Tongue (tissue), 3 donors: ENCODE results near the gene THAP9. TPM values are rescaled to one million over a fixed set of nuclear protein-coding genes. Genes with fewer than 3 reads are reported as not detected.

Experiments
- DNase-seq: peaks from one replicate; pipeline ENCODE4 v3.0.0-alpha.2; 2015
- small RNA-seq: library from RNA; depleted of rRNA; stranded (forward); fragments of <200 nt; gene quantifications from one replicate; pipeline ENCODE3, GENCODE V24; 2014; ENCODE audit warnings: low replicate concordance
- total RNA-seq: library from RNA; depleted of rRNA; stranded (reverse); fragments of >200 nt; gene quantifications from one replicate; pipeline ENCODE4 v1.2.3, GENCODE V29; 2014

THAP9 gene
- total RNA-seq, 1 donor from 2014 or later = 18.9 TPM

GRCh38 chr4:82965763-82966162 lies 65.2 kb downstream of the THAP9 start:
- DNase-seq = no peak

- no peak for DNase-seq
Observed at GRCh38 chr4:82968972-82969371, 68.4 kb downstream of the THAP9 start.

DNA sequence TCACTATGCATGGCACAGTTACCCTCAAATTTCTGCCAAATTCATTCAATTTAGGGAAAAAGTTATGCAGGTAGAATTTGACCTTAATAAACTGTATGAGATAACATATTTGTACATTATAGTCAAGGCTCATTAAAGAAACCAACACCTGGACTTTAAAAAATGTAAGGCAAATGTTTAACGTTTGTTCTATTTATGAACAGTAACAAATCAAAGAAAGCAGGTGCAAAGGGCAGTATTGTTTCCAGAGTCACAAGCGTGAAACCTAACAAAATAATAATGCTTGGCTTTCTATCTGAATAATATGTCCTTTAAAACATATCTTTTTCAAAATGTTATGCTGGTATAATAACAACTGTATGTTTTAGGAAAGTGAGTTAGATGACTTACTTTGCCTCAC lies 68.9 kb downstream of the THAP9 start:
- no peak for DNase-seq

Small RNAs within 50 kb of the gene (small RNA-seq; reads per million reads assigned to genes)
- gene RF00019 = not detected

Other genes with a start within 250 kb of the THAP9 start
- 15.1 TPM for gene SCD5, start 101.9 kb upstream of the THAP9 start, total RNA-seq
- gene SEC31A, start 9.6 kb upstream of the THAP9 start, total RNA-seq = 276 TPM
- 20.1 TPM for gene LIN54, start 110.1 kb downstream of the THAP9 start, total RNA-seq
- gene COPS4, start 134.4 kb downstream of the THAP9 start, total RNA-seq = 94.3 TPM
- gene PLAC8, start 214.0 kb downstream of the THAP9 start, total RNA-seq = 2.4 TPM